ENCODE measurements around the gene MEF2D. TPM values are rescaled to one million over a fixed set of nuclear protein-coding genes. Genes with fewer than 3 reads are reported as not detected.

MEF2D gene
- 16.8 TPM for total RNA-seq
- 10 to 100 TPM; 48.8 to 75.3 (median 60.8) TPM for polyA plus RNA-seq (ENCODE audit: insufficient read depth in 1 of 8, insufficient read length in 8 of 8, low replicate concordance in 1 of 8)
- long read RNA-seq, donor 1, partial matches to known transcripts: 0 of 2 reads
- long read RNA-seq, donor 1, other reads (novel, unspliced or antisense): 0 of 2 reads
- long read RNA-seq, donor 2: 0 reads
- long read RNA-seq, donor 3, full-length matches to known transcripts: 4 of 23 reads
- long read RNA-seq, donor 3, partial matches to known transcripts: 19 of 23 reads
- long read RNA-seq, donor 3, other reads (novel, unspliced or antisense): 0 of 23 reads
- long read RNA-seq, donor 4, partial matches to known transcripts: 34 of 38 reads
- long read RNA-seq, donor 4, other reads (novel, unspliced or antisense): 0 of 38 reads
- long read RNA-seq, donor 5, full-length matches to known transcripts: 6 of 77 reads
- long read RNA-seq, donor 5, partial matches to known transcripts: 71 of 77 reads
- long read RNA-seq, donor 5, other reads (novel, unspliced or antisense): 0 of 77 reads
- long read RNA-seq, donor 6, full-length matches to known transcripts: 2 of 21 reads
- long read RNA-seq, donor 6, partial matches to known transcripts: 19 of 21 reads
- long read RNA-seq, donor 6, other reads (novel, unspliced or antisense): 0 of 21 reads
- long read RNA-seq, donor 7, partial matches to known transcripts: 18 of 19 reads
- long read RNA-seq, donor 7, other reads (novel, unspliced or antisense): 0 of 19 reads
- long read RNA-seq, donor 8, partial matches to known transcripts: 45 of 47 reads
- long read RNA-seq, donor 8, other reads (novel, unspliced or antisense): 0 of 47 reads
- long read RNA-seq, donor 9, partial matches to known transcripts: 0 of 4 reads
- long read RNA-seq, donor 9, other reads (novel, unspliced or antisense): 0 of 4 reads
- long read RNA-seq, donor 10, full-length matches to known transcripts: 1 of 24 reads
- long read RNA-seq, donor 10, partial matches to known transcripts: 23 of 24 reads
- long read RNA-seq, donor 10, other reads (novel, unspliced or antisense): 0 of 24 reads
- long read RNA-seq, donor 11, full-length matches to known transcripts: 3 of 9 reads
- long read RNA-seq, donor 11, partial matches to known transcripts: 6 of 9 reads
- long read RNA-seq, donor 11, other reads (novel, unspliced or antisense): 0 of 9 reads

GRCh38 chr1:156500543-156500792, at the start of gene MEF2D:
Gene MEF2D (minus strand): TSS chr1:156500775. CDS start chr1:156483292, 17,483 bp downstream.
- Histone ChIP-seq H3K27ac (ENCODE audit: low read length) (peak within 1 kb of the TSS; percentile 100), H3K36me3 (ENCODE audit: control insufficient read depth, insufficient read depth, low read length) (peaks cover 11% of the 10 kb centered on the region), H3K4me1 (ENCODE audit: control insufficient read depth, insufficient read depth, low read length) (peaks cover 80% of the 10 kb centered on the region), H3K9me3 (replicated peaks; ENCODE audit: control insufficient read depth, low read depth, low read length) (no peaks in the 10 kb centered on the region), H3K27me3 (ENCODE audit: control insufficient read depth, insufficient read depth, low read length) (no peaks in the 10 kb centered on the region), H3K4me3 (ENCODE audit: low read length) (peak within 1 kb of the TSS; percentile 91)
- no peak for DNase-seq
- under 1% methylated on average over 26 of the region's 27 CpGs for WGBS (ENCODE audit: insufficient coverage)

DNA sequence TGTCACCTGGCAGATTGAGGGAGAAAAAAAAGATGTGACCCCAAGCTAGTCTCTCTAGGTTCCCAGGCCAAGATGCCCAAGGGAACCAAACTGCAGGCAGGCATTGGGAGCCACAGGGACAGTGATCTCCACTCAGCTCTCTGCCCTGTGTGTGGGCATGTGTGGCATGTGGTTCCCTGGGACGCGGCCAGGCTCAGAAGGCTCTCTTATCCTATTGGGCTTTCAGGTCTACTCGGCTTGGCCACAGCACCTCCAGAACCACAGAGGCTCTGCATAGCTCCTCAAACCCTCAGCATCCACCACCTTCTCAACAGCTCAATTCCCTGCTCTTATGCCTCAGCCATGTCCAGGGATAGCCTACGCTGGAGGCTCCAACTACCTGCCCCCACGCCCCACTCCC, 49.8 kb upstream of the MEF2D start:
- Histone ChIP-seq H3K36me3 (ENCODE audit: control insufficient read depth, insufficient read depth, low read length) (peaks cover 36% of the 10 kb centered on the region), H3K27me3 (ENCODE audit: control insufficient read depth, insufficient read depth, low read length) (no peaks in the 10 kb centered on the region), H3K4me3 (ENCODE audit: low read length) (no peak overlapping the region), H3K4me1 (ENCODE audit: control insufficient read depth, insufficient read depth, low read length) (no peaks in the 10 kb centered on the region), H3K9me3 (replicated peaks; ENCODE audit: control insufficient read depth, low read depth, low read length) (no peaks in the 10 kb centered on the region), H3K27ac (ENCODE audit: low read length) (no peak overlapping the region)
- WGBS (ENCODE audit: insufficient coverage): 83% methylated on average over 4 of the region's 5 CpGs
- DNase-seq: no peak

DNA sequence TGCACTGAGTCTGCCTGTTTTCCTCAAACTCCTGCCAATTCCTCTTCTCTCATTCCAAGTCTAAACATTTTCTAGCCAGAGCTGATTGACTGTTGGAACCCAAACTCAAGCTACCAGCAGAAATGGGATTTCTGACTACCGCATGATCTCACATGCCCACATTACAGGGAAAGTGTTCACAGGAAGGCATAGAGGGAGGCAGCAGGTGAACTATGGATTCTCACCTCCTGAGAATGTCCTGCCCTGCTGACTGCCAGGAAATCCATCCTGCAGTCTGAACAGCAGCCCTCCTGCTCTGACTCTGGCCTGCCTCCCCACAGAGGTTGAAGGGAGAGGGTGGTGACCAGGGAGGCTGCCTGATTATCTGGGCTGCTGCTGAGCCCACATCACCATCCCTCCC, 49.3 kb upstream of the MEF2D start:
- WGBS (ENCODE audit: insufficient coverage): 83% methylated on average over 1 of the region's 1 CpG
- DNase-seq: no peak
- Histone ChIP-seq H3K4me3 (ENCODE audit: low read length) (no peak overlapping the region), H3K9me3 (replicated peaks; ENCODE audit: control insufficient read depth, low read depth, low read length) (no peaks in the 10 kb centered on the region), H3K27ac (ENCODE audit: low read length) (no peak overlapping the region), H3K27me3 (ENCODE audit: control insufficient read depth, insufficient read depth, low read length) (no peaks in the 10 kb centered on the region), H3K36me3 (ENCODE audit: control insufficient read depth, insufficient read depth, low read length) (peaks cover 36% of the 10 kb centered on the region), H3K4me1 (ENCODE audit: control insufficient read depth, insufficient read depth, low read length) (no peaks in the 10 kb centered on the region)

- DNase-seq: no peak
Measured at GRCh38 chr1:156549390-156549789, 48.8 kb upstream of the MEF2D start.

GRCh38 chr1:156547982-156548381, 47.4 kb upstream of the MEF2D start:
- 73% methylated on average over 6 of the region's 9 CpGs for WGBS (ENCODE audit: insufficient coverage)

More at GRCh38 chr1:156549390-156549789, 48.8 kb upstream of the MEF2D start:
- no peaks in the 10 kb centered on the region for H3K9me3 ChIP-seq (replicated peaks; ENCODE audit: control insufficient read depth, low read depth, low read length)
- WGBS (ENCODE audit: insufficient coverage): 72% methylated on average over 2 of the region's 2 CpGs
- peaks cover 36% of the 10 kb centered on the region for H3K36me3 ChIP-seq (ENCODE audit: control insufficient read depth, insufficient read depth, low read length)
- no peak overlapping the region for H3K27ac ChIP-seq (ENCODE audit: low read length)
- no peaks in the 10 kb centered on the region for H3K4me1 ChIP-seq (ENCODE audit: control insufficient read depth, insufficient read depth, low read length)
- no peaks in the 10 kb centered on the region for H3K27me3 ChIP-seq (ENCODE audit: control insufficient read depth, insufficient read depth, low read length)
- H3K4me3 ChIP-seq (ENCODE audit: low read length): no peak overlapping the region

GRCh38 chr1:156547434-156547833, 46.9 kb upstream of the MEF2D start:
- WGBS (ENCODE audit: insufficient coverage): 100% methylated on average over 1 of the region's 4 CpGs
- no peak overlapping the region for H3K4me3 ChIP-seq (ENCODE audit: low read length)
- no peak for DNase-seq
- no peak overlapping the region for H3K27ac ChIP-seq (ENCODE audit: low read length)
- no peaks in the 10 kb centered on the region for H3K27me3 ChIP-seq (ENCODE audit: control insufficient read depth, insufficient read depth, low read length)
- no peaks in the 10 kb centered on the region for H3K9me3 ChIP-seq (replicated peaks; ENCODE audit: control insufficient read depth, low read depth, low read length)
- no peaks in the 10 kb centered on the region for H3K4me1 ChIP-seq (ENCODE audit: control insufficient read depth, insufficient read depth, low read length)
- H3K36me3 ChIP-seq (ENCODE audit: control insufficient read depth, insufficient read depth, low read length): peaks cover 46% of the 10 kb centered on the region

More at GRCh38 chr1:156547982-156548381, 47.4 kb upstream of the MEF2D start:
- DNase-seq: no peak
- Histone ChIP-seq H3K9me3 (replicated peaks; ENCODE audit: control insufficient read depth, low read depth, low read length) (no peaks in the 10 kb centered on the region), H3K4me1 (ENCODE audit: control insufficient read depth, insufficient read depth, low read length) (no peaks in the 10 kb centered on the region), H3K27me3 (ENCODE audit: control insufficient read depth, insufficient read depth, low read length) (no peaks in the 10 kb centered on the region), H3K4me3 (ENCODE audit: low read length) (no peak overlapping the region), H3K27ac (ENCODE audit: low read length) (no peak overlapping the region), H3K36me3 (ENCODE audit: control insufficient read depth, insufficient read depth, low read length) (peaks cover 46% of the 10 kb centered on the region)

- H3K36me3 ChIP-seq (ENCODE audit: control insufficient read depth, insufficient read depth, low read length): peaks cover 36% of the 10 kb centered on the region
- 75% methylated on average over 1 of the region's 3 CpGs for WGBS (ENCODE audit: insufficient coverage)
- DNase-seq: no peak
- no peaks in the 10 kb centered on the region for H3K4me1 ChIP-seq (ENCODE audit: control insufficient read depth, insufficient read depth, low read length)
- no peaks in the 10 kb centered on the region for H3K9me3 ChIP-seq (replicated peaks; ENCODE audit: control insufficient read depth, low read depth, low read length)
- H3K27ac ChIP-seq (ENCODE audit: low read length): no peak overlapping the region
- no peak overlapping the region for H3K4me3 ChIP-seq (ENCODE audit: low read length)
- no peaks in the 10 kb centered on the region for H3K27me3 ChIP-seq (ENCODE audit: control insufficient read depth, insufficient read depth, low read length)
Measured at GRCh38 chr1:156546267-156546666, 45.7 kb upstream of the MEF2D start.

DNA sequence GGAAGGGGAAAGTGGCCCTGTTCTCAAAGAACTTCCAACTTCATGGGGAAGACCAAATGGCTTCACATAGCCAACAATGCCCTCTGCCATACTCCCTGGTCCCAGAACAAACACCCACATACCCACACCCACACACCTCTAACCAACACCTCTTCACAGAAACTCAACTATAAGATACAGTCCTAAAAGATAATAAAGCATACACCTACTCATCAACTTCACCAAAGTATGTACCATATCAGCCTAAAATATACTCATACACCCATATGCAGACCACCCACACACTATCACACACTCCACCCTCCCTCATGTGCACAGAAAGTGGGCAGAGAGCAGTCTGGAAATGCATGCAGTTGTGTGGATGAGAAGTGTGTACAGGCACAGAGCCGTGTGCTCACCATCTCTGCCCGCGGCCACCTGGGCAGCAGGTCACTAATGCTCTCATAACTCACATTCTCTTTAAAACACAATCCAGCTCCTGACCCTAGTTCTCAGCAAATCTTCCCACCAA, 44.1 kb upstream of the MEF2D start:
- Histone ChIP-seq H3K4me1 (ENCODE audit: control insufficient read depth, insufficient read depth, low read length) (no peaks in the 10 kb centered on the region), H3K9me3 (replicated peaks; ENCODE audit: control insufficient read depth, low read depth, low read length) (no peaks in the 10 kb centered on the region), H3K27me3 (ENCODE audit: control insufficient read depth, insufficient read depth, low read length) (no peaks in the 10 kb centered on the region), H3K27ac (ENCODE audit: low read length) (no peak overlapping the region), H3K4me3 (ENCODE audit: low read length) (no peak overlapping the region), H3K36me3 (ENCODE audit: control insufficient read depth, insufficient read depth, low read length) (peaks cover 35% of the 10 kb centered on the region)
- 90% methylated on average over 3 of the region's 3 CpGs for WGBS (ENCODE audit: insufficient coverage)
- DNase-seq: no peak

GRCh38 chr1:156543066-156543465, 42.5 kb upstream of the MEF2D start:
- no peaks in the 10 kb centered on the region for H3K27me3 ChIP-seq (ENCODE audit: control insufficient read depth, insufficient read depth, low read length)
- DNase-seq: no peak
- no peak overlapping the region for H3K4me3 ChIP-seq (ENCODE audit: low read length)
- peaks cover 41% of the 10 kb centered on the region for H3K36me3 ChIP-seq (ENCODE audit: control insufficient read depth, insufficient read depth, low read length)
- H3K27ac ChIP-seq (ENCODE audit: low read length): no peak overlapping the region
- no peaks in the 10 kb centered on the region for H3K4me1 ChIP-seq (ENCODE audit: control insufficient read depth, insufficient read depth, low read length)
- no peaks in the 10 kb centered on the region for H3K9me3 ChIP-seq (replicated peaks; ENCODE audit: control insufficient read depth, low read depth, low read length)
- WGBS (ENCODE audit: insufficient coverage): 100% methylated on average over 1 of the region's 1 CpG

GRCh38 chr1:156540955-156541354, 40.4 kb upstream of the MEF2D start:
- Histone ChIP-seq H3K27me3 (ENCODE audit: control insufficient read depth, insufficient read depth, low read length) (no peaks in the 10 kb centered on the region), H3K9me3 (replicated peaks; ENCODE audit: control insufficient read depth, low read depth, low read length) (no peaks in the 10 kb centered on the region), H3K4me3 (ENCODE audit: low read length) (no peak overlapping the region), H3K4me1 (ENCODE audit: control insufficient read depth, insufficient read depth, low read length) (no peaks in the 10 kb centered on the region), H3K27ac (ENCODE audit: low read length) (no peak overlapping the region), H3K36me3 (ENCODE audit: control insufficient read depth, insufficient read depth, low read length) (peaks cover 37% of the 10 kb centered on the region)
- WGBS (ENCODE audit: insufficient coverage): 87% methylated on average over 2 of the region's 2 CpGs
- no peak for DNase-seq

Data from muscle of leg (tissue), 16 donors.